Ovary (tissue), 3 donors: ENCODE measurements around the gene OLFML2A.

Experiments
- POLR2A ChIP-seq: fragments of 450-650 bp; IDR thresholded peaks from one replicate; pipeline ENCODE4 v1.6.1; 2017; ENCODE audit warnings: antibody characterized with exemption, mild to moderate bottlenecking, moderate library complexity
- TF ChIP-seq, protein P1 (sequence below), 3 donors: fragments of 450-650 bp in 2 of 3; fragments of 200-600 bp in 1 of 3; IDR thresholded peaks; one replicate each; pipeline versions ENCODE4 v1.5.1 to v1.8.0; 2016 to 2022; ENCODE audit warnings: antibody characterized with exemption in 3 of 3, mild to moderate bottlenecking in 1 of 3
- donor health status: DM: no; HTN: no; CAD: no.

DNA sequence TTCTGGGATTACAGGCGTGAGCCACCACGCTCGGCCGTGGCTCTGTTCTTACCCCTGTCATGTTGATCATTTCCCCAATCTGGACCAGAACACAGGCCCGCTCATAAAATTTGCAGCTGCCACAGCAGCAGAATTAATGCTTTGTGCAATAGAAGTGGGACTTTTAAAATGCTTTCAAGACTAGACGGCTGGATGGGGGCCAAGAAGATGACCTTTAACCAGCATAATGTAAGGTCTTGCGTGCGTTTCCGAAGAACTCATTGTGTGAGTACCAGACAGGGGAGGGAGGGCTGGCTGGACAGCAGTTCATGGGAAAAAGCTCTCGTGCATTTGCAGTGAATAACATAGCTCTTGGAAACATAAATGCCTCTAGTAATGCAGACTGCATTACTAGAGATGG lies 72.9 kb downstream of the OLFML2A start:
- TF ChIP-seq, protein P1, sequence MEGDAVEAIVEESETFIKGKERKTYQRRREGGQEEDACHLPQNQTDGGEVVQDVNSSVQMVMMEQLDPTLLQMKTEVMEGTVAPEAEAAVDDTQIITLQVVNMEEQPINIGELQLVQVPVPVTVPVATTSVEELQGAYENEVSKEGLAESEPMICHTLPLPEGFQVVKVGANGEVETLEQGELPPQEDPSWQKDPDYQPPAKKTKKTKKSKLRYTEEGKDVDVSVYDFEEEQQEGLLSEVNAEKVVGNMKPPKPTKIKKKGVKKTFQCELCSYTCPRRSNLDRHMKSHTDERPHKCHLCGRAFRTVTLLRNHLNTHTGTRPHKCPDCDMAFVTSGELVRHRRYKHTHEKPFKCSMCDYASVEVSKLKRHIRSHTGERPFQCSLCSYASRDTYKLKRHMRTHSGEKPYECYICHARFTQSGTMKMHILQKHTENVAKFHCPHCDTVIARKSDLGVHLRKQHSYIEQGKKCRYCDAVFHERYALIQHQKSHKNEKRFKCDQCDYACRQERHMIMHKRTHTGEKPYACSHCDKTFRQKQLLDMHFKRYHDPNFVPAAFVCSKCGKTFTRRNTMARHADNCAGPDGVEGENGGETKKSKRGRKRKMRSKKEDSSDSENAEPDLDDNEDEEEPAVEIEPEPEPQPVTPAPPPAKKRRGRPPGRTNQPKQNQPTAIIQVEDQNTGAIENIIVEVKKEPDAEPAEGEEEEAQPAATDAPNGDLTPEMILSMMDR (IDR thresholded peaks at IDR 0.05) = no peak
- no peak for TF ChIP-seq POLR2A
